Endodermal cell (in vitro differentiated cells): Measurements from ENCODE around the gene SS18L1. TPM values are rescaled to one million over a fixed set of nuclear protein-coding genes. Genes with fewer than 3 reads are reported as not detected.

ENCODE experiments used
- DNase-seq: peaks from one replicate; pipeline ENCODE4 v3.0.0-alpha.2; 2017
- H3K27ac ChIP-seq: 2 replicates; pipeline ENCODE4 v1.5.1; 2013; ENCODE audit warnings: mild to moderate bottlenecking, low read depth, low read length, moderate library complexity
- H3K27me3 ChIP-seq: 2 replicates; pipeline ENCODE4 v1.6.1; 2013; ENCODE audit warnings: mild to moderate bottlenecking, low read length, moderate library complexity; ENCODE audit not compliant: insufficient read depth, control insufficient read depth, poor library complexity, severe bottlenecking
- H3K36me3 ChIP-seq: 2 replicates; pipeline ENCODE4 v1.7.0; 2013; ENCODE audit warnings: mild to moderate bottlenecking, low read length, moderate library complexity; ENCODE audit not compliant: control insufficient read depth, insufficient read depth
- H3K4me1 ChIP-seq: one replicate; pipeline ENCODE4 v1.7.0; 2013; ENCODE audit warnings: low read length; ENCODE audit not compliant: control insufficient read depth, insufficient read depth
- H3K4me3 ChIP-seq: 2 replicates; pipeline ENCODE4 v1.5.1; 2013; ENCODE audit warnings: mild to moderate bottlenecking, low read length, moderate library complexity
- H3K9ac ChIP-seq: 2 replicates; pipeline ENCODE4 v1.6.1; 2013; ENCODE audit warnings: mild to moderate bottlenecking, low read length, moderate library complexity; ENCODE audit not compliant: poor library complexity, severe bottlenecking; ENCODE audit errors: extremely low read depth
- H3K9me3 ChIP-seq: 2 replicates; pipeline ENCODE4 v1.6.1; 2013; ENCODE audit warnings: mild to moderate bottlenecking, low read length, moderate library complexity; ENCODE audit not compliant: control insufficient read depth
- H3K27ac Mint-ChIP-seq: 2 replicates; pipeline ENCODE4 v1.8.0; 2020; ENCODE audit warnings: mixed read lengths
- H3K27me3 Mint-ChIP-seq: 2 replicates; pipeline ENCODE4 v1.8.0; 2021; ENCODE audit warnings: mild to moderate bottlenecking, mixed read lengths; ENCODE audit not compliant: insufficient read depth
- H3K36me3 Mint-ChIP-seq: 2 replicates; pipeline ENCODE4 v1.8.0; 2020; ENCODE audit warnings: low read depth, mixed read lengths
- H3K4me1 Mint-ChIP-seq: 2 replicates; pipeline ENCODE4 v1.8.0; 2020; ENCODE audit warnings: mixed read lengths
- H3K4me3 Mint-ChIP-seq: 2 replicates; pipeline ENCODE4 v1.8.0; 2020; ENCODE audit warnings: mild to moderate bottlenecking, moderate library complexity, mixed read lengths
- H3K9me3 Mint-ChIP-seq: 2 replicates; pipeline ENCODE4 v1.8.0; 2020; ENCODE audit warnings: mild to moderate bottlenecking, mixed read lengths
- CTCF ChIP-seq: fragments of 200-600 bp; sonication (generic); conservative IDR thresholded peaks from 2 replicates; pipeline ENCODE4 v1.5.0; 2021; ENCODE audit warnings: antibody characterized with exemption, mild to moderate bottlenecking
- WGBS, 2 experiments: methylation state at CpG; one replicate each; pipeline versions ENCODE4 v1.1.5 to v1.1.7; 2013; ENCODE audit warnings: missing lambda C conversion rate in 2 of 2, mixed read lengths in 1 of 2; ENCODE audit not compliant: insufficient coverage in 1 of 2, insufficient read length in 1 of 2; 5-methylcytosine and 5-hydroxymethylcytosine counted together
- total RNA-seq, 2 donors: library from RNA; stranded (reverse); fragmentation: NEBNext Ultra II Directional in 1 of 2; extraction: Animal tissue kit (Norgen Biotek cat#: 25700) in 1 of 2; gene quantifications; 2 replicates in 1 of 2; 3 replicates in 1 of 2; pipeline ENCODE4 v1.2.1, GENCODE V29; 2021

Gene SS18L1
- total RNA-seq, 2 donors from 2014 or later = 23.2 to 28.8 TPM

- Mint-ChIP-seq H3K36me3 (peaks cover 49% of the 10 kb centered on the region), H3K9me3 (no peaks in the 10 kb centered on the region), H3K4me1 (no peaks in the 10 kb centered on the region), H3K27me3 (no peaks in the 10 kb centered on the region), H3K4me3 (no peak overlapping the region), H3K27ac (no peak overlapping the region)
- H3K27me3 ChIP-seq = no peaks in the 10 kb centered on the region
- no peaks in the 10 kb centered on the region for H3K9me3 ChIP-seq
- WGBS, 2 experiments = 91 to 92% methylated on average over 8 of the region's 9 CpGs
- no peak for TF ChIP-seq CTCF
- no peaks in the 10 kb centered on the region for H3K4me1 ChIP-seq
- H3K27ac ChIP-seq = no peak overlapping the region
- peaks cover 52% of the 10 kb centered on the region for H3K36me3 ChIP-seq
- DNase-seq = no peak
- no peak overlapping the region for H3K4me3 ChIP-seq
- no peak overlapping the region for H3K9ac ChIP-seq
These were observed 53.7 kb downstream of the SS18L1 start for GRCh38 chr20:62197311-62197710.

GRCh38 chr20:62197801-62198200, 54.2 kb downstream of the SS18L1 start:
- Mint-ChIP-seq H3K9me3 (no peaks in the 10 kb centered on the region), H3K27me3 (no peaks in the 10 kb centered on the region), H3K4me3 (no peak overlapping the region), H3K4me1 (no peaks in the 10 kb centered on the region), H3K36me3 (peaks cover 53% of the 10 kb centered on the region), H3K27ac (no peak overlapping the region)
- TF ChIP-seq CTCF = no peak
- Histone ChIP-seq H3K9ac (no peak overlapping the region), H3K36me3 (peaks cover 51% of the 10 kb centered on the region), H3K4me1 (no peaks in the 10 kb centered on the region), H3K4me3 (no peak overlapping the region), H3K27ac (no peak overlapping the region), H3K27me3 (no peaks in the 10 kb centered on the region), H3K9me3 (no peaks in the 10 kb centered on the region)
- 93 to 95% methylated on average over 16 to 18 of the region's 18 CpGs for WGBS, 2 experiments
- DNase-seq = no peak

GRCh38 chr20:62198496-62198895, 54.9 kb downstream of the SS18L1 start:
- Histone ChIP-seq H3K27ac (no peak overlapping the region), H3K27me3 (no peaks in the 10 kb centered on the region), H3K9me3 (no peaks in the 10 kb centered on the region), H3K4me3 (no peak overlapping the region), H3K4me1 (no peaks in the 10 kb centered on the region), H3K9ac (no peak overlapping the region), H3K36me3 (peaks cover 44% of the 10 kb centered on the region)
- H3K27me3 Mint-ChIP-seq = no peaks in the 10 kb centered on the region
- no peaks in the 10 kb centered on the region for H3K4me1 Mint-ChIP-seq
- no peak for TF ChIP-seq CTCF
- no peak overlapping the region for H3K27ac Mint-ChIP-seq
- peaks cover 59% of the 10 kb centered on the region for H3K36me3 Mint-ChIP-seq
- 90 to 98% methylated on average over 15 to 17 of the region's 17 CpGs for WGBS, 2 experiments
- no peak for DNase-seq
- no peaks in the 10 kb centered on the region for H3K9me3 Mint-ChIP-seq
- H3K4me3 Mint-ChIP-seq = no peak overlapping the region
